Caki2 (cell line): ENCODE data around the gene HOXC12. TPM values are rescaled to one million over a fixed set of nuclear protein-coding genes. Genes with fewer than 3 reads are reported as not detected.
A peak's percentile ranks its signal among the peaks of the same experiment; 100 is the strongest.

Experiments
- DNase-seq: peaks from one replicate; pipeline ENCODE4 v3.0.0-alpha.2; 2015; ENCODE audit warnings: low read depth
- in situ Hi-C: cut with HindIII; loops from 2 replicates; pipeline ENCODE4 v1.10.0; 2016; ENCODE audit warnings: low sequenced_read_pairs, low pct_unique_long_range_greater_than_20kb, mixed read lengths
- total RNA-seq: library from RNA; depleted of rRNA; stranded (reverse); fragments of >200 nt; shearing (Covaris generic); gene quantifications from 2 replicates; pipeline ENCODE4 v1.2.3, GENCODE V29; 2014; ENCODE audit warnings: low replicate concordance

The HOXC12 gene
- total RNA-seq, 1 experiment from 2014 or later, result not detected

- DNase-seq, result no peak
- in situ Hi-C loops, result no loop called here
These were observed 23.1 kb downstream of the HOXC12 start for GRCh38 chr12:53977596-53978445.

DNA sequence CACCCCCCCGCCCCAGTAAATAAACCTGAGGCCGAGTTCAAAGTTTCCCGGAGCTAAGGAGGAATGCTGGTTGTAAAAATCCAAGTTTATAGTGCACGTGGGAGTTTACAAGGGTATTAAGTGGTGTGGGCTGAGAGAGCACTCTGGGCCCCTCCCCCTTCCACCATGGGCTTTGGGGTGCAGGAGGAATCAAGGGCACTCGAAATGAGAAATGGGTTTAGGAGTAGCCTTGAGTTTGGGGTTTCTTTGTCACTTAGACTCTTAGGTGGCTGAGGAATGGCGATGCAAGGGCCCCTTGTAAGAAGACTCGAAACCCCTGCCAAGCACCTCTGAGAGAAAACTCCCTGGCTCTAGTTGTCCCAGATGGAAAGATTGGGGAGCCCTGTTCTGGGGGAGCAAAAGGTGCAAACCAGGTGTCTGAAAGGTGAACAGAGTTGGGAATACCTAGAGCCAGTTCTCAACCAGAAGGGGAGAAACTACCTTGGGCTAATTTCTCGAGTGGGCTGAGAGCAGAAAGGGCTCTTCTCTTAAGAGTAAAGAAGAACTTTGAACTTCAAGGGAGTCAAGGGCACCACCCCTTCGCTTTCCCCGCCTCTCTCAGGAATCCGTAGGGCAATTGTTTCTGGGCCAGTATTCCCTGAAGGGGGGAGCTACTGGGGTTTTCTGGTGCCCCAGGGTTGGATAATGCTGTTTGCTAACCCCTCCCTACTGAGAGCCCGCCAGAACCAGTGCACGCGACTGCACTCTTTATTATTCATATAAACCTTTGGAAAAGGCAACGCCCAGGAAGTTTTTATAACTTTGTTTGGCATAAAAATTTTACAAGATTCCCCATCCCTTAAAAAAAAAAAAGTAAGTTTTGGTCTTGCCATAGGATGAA, 24.0 kb downstream of the HOXC12 start:
- no peak for DNase-seq
- in situ Hi-C loops, result no loop called here

- no peak for DNase-seq
- in situ Hi-C loops, result no loop called here
These were observed 25.6 kb downstream of the HOXC12 start for GRCh38 chr12:53980104-53980801.

DNA sequence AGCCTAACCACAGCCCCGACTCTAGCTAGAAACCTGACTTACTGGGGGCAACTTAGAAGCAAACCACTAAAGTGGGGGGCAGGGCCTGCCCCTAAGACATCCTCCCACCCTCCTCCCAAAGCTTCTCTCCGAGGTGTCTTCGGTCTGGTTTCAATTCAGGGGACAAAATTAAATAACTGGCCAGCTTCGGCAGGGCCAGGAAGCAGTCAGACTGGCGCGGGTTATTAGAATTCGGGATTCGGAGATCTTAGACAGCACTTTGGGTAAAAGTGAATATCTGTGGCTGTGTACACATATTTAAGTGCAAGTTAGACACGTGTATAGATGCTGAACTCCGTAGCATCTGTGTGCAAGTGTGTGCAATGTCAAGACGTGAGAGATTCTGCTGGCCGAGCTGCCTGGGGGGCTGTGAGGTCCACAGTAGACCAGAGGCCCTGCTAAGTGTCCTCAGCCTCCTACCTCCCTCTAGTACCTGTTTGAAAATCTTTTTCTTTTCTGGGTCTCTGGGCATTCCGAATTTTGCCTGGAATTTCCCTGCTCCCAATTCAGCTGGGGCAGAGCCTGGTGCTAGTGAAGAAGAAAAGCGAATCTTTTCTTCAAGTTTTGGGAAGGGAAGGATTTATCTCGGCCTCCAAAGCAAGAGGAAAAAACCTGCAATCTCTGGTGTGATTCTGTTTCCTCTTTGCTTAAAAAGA, 26.2 kb downstream of the HOXC12 start:
- DNase-seq, result no peak
- in situ Hi-C loops, result no loop called here

GRCh38 chr12:53981634-53982565, 27.2 kb downstream of the HOXC12 start:
- DNase-seq, result no peak

GRCh38 chr12:53982648-53983567, 28.2 kb downstream of the HOXC12 start:
- no peak for DNase-seq
- in situ Hi-C loops, result no loop called here

More at GRCh38 chr12:53981634-53982565, 27.2 kb downstream of the HOXC12 start:
- in situ Hi-C loops, result no loop called here

DNA sequence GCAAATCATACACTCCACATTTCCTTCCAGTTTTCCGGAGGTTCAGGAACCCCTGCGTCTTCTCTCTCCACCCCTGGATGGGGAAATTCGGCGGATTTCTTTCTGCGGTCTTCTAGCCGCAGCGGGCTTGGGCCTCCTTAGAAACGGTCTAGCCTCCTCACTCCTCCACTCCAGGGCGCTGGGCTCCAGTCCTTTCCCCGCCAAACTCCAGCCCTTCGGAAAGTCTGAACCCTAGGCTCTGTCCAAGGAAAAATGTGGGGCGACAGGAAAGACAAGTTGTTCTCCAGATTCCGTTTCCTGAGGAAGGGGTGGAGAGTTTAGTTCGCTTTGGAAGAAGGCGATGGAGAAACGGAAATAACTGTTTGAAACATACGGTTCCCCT, 28.9 kb downstream of the HOXC12 start:
- no peak for DNase-seq
- in situ Hi-C loops, result no loop called here

GRCh38 chr12:53983950-53984572, 29.4 kb downstream of the HOXC12 start:
- no peak for DNase-seq
- in situ Hi-C loops, result no loop called here

DNA sequence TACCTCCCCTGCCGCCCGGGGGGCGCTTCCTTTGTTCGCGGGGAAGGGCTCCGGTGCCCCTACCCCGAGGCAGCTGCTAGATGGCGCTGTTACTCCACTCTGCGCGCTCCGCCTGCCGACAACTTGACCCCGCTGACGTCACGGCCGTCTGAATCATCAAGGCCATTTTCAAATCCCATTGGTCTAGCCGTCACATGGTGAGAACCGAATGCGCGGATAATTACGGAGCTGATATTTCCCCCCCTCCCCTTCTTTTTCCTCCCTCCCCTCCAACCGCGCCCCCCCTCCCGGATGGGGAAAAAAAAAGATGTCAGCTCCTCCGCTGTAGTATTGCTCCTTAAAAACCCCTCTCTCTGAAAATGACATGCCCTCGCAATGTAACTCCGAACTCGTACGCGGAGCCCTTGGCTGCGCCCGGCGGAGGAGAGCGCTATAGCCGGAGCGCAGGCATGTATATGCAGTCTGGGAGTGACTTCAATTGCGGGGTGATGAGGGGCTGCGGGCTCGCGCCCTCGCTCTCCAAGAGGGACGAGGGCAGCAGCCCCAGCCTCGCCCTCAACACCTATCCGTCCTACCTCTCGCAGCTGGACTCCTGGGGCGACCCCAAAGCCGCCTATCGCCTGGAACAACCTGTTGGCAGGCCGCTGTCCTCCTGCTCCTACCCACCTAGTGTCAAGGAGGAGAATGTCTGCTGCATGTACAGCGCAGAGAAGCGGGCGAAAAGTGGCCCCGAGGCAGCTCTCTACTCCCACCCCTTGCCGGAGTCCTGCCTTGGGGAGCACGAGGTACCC, 30.4 kb downstream of the HOXC12 start, which contains the start of gene HOXC10:
Gene HOXC10, plus strand, starts transcription at position 246 of the 791 bp plus-strand sequence. Its CDS starts 114 bp downstream, at position 360.
- in situ Hi-C loops, result no loop called here
- peak; percentile 92 for DNase-seq

DNA sequence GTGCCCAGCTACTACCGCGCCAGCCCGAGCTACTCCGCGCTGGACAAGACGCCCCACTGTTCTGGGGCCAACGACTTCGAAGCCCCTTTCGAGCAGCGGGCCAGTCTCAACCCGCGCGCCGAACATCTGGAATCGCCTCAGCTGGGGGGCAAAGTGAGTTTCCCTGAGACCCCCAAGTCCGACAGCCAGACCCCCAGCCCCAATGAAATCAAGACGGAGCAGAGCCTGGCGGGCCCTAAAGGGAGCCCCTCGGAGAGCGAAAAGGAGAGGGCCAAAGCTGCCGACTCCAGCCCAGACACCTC, 30.9 kb downstream of the HOXC12 start:
- no peak for DNase-seq
- in situ Hi-C loops, result no loop called here

DNA sequence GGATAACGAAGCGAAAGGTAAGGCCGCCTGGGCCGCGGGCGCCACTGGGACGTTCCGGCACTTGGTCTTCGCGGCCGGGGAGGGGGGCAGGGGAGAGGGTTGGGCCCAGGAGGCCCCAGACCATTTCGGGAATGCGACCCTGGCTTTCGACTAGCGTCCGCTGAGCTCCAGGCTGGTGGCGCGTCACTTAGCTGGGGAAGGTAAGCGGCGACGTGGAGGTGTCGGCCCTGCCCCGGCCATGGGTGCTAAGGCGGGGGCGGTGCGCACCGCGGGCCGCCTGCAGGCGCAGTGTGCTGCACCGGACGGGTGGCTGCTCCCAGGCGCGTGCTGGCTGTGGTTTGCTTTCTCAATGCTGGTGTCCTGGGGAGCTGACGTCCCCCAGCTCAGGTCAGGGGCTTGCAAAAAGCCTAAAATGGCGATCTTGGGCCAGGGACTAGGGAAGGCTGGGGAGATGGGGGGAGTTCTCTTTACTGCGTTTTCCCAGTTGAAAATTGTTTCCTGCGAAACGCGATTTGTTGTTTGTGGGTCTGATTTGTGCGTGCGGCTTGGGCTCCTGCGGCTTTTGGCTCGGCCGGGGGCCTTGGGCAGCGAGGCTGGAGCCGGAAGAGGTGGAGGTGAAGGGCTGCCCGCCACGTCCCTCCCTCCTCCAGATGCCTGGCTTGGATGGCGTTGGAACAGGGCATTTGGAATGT, 31.4 kb downstream of the HOXC12 start:
- in situ Hi-C loops, result no loop called here
- DNase-seq, result peak; percentile 71

GRCh38 chr12:53986686-53987483, 32.2 kb downstream of the HOXC12 start:
- no peak for DNase-seq
- in situ Hi-C loops, result no loop called here

GRCh38 chr12:53987787-53988230, 33.1 kb downstream of the HOXC12 start:
- in situ Hi-C loops, result no loop called here
- DNase-seq, result no peak
